Measurements from ENCODE around the gene RDH14. TPM values are rescaled to one million over a fixed set of nuclear protein-coding genes. Genes with fewer than 3 reads are reported as not detected.

The RDH14 gene
- total and polyA plus RNA-seq, 2 of the 4 experiments (the other 2 are of a cell fraction), result 11.9 to 12.2 TPM

DNA sequence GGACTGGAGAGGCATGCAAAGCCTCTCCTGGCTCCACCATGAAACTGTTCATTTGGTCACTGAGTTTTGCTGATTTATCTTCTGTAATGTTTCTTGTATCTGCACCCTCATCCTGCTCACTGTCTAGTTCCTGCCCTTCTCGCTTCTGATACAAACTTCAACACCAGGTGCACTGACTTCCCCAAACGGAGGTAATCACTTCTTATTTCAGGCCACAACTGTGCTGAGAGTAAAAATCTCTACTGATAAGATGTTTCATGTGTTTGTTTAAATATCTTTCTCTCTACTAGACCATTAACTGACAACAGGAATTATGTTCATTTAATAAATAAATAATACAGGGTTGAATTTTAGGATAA lies 39.8 kb upstream of the RDH14 start:
- H3K18ac ChIP-seq (ENCODE audit: low read depth, low read length), result peak overlapping the region; percentile 1; the same call in 1 of the 2 replicates
- no peak overlapping the region for H3K27ac ChIP-seq (ENCODE audit: insufficient read depth, low read length)
- dilution Hi-C loops (cut with HindIII; ENCODE audit: low sequenced_read_pairs, unreplicated experiment), result no loop called here
- TF ChIP-seq RCOR1 (IDR thresholded peaks at IDR 0.05; ENCODE audit: insufficient replicate concordance, low read length), result no peak
- no peak for TF ChIP-seq MAFK (IDR thresholded peaks at IDR 0.05; ENCODE audit: low read depth, low read length)
- H3K9ac ChIP-seq (ENCODE audit: low read depth, low read length), result no peak overlapping the region
- no peak overlapping the region for H2BK5ac ChIP-seq (ENCODE audit: low read depth, low read length, poor library complexity, severe bottlenecking)
- no peak overlapping the region for H4K91ac ChIP-seq (ENCODE audit: insufficient read depth, low read depth, low read length)
- BruUV-seq (replicated peaks), result no TSS peak
- no peak for ATAC-seq (ENCODE audit: low read depth)
- no peak overlapping the region for H2AK5ac ChIP-seq (ENCODE audit: low read depth, low read length)
- H3K9me3 ChIP-seq (ENCODE audit: control insufficient read depth, insufficient read depth, low read length), result no peaks in the 10 kb centered on the region
- no peak overlapping the region for H3K14ac ChIP-seq (replicated peaks; ENCODE audit: low read depth, low read length)
- H2BK15ac ChIP-seq (ENCODE audit: low read depth, low read length), result no peak overlapping the region
- no peaks in the 10 kb centered on the region for H3K36me3 ChIP-seq (ENCODE audit: control insufficient read depth, insufficient read depth, low read length)
- H3K23ac ChIP-seq (ENCODE audit: low read depth, low read length), result no peak overlapping the region
- H3K56ac ChIP-seq (ENCODE audit: extremely low read depth, insufficient read depth, low read length), result no peak overlapping the region; the same call in 1 of the 2 replicates
- in situ Hi-C loops (cut with MboI; ENCODE audit: low sequenced_read_pairs), result no loop called here
- no peak overlapping the region for H3K4me3 ChIP-seq (ENCODE audit: insufficient read depth, low read depth, low read length)
- H2AK9ac ChIP-seq (replicated peaks; ENCODE audit: low read depth, low read length, poor library complexity), result no peak overlapping the region
- H2AFZ ChIP-seq (replicated peaks; ENCODE audit: low read length, poor library complexity), result no peak overlapping the region
- H3K4me1 ChIP-seq (ENCODE audit: control insufficient read depth, insufficient read depth, low read length), result peaks cover 7% of the 10 kb centered on the region; the same call in 1 of the 2 replicates
- ChIA-PET CTCF (interaction anchor here (0.6 kb wide), 1 partner anchor 145 kb away, joined by 3 read pairs; no protein-coding TSS in a partner anchor), POLR2A (ENCODE audit: unreplicated experiment) (no interaction called here)
- no peaks in the 10 kb centered on the region for H3K79me1 ChIP-seq (ENCODE audit: low read depth in 1 of 2, low read length in 2 of 2)
- H4K20me1 ChIP-seq (ENCODE audit: insufficient read depth, low read length), result no peaks in the 10 kb centered on the region
- H4K8ac ChIP-seq (ENCODE audit: low read depth in 2 of 2, low read length in 2 of 2), result no peak overlapping the region
- H3K4ac ChIP-seq (ENCODE audit: low read depth, low read length), result no peak overlapping the region
- H4K5ac ChIP-seq (ENCODE audit: low read depth, low read length), result no peak overlapping the region
- WGBS, 2 experiments (ENCODE audit: extremely low coverage in 2 of 2, insufficient read length in 1 of 2), result no CpG with 5 or more reads among the region's 2 CpGs
- H3K27me3 ChIP-seq (ENCODE audit: control insufficient read depth, insufficient read depth, low read length), result peaks cover 2% of the 10 kb centered on the region; the same call in 1 of the 2 replicates
- no peak overlapping the region for H2BK120ac ChIP-seq (ENCODE audit: low read depth, low read length)
- no peak for DNase-seq
- no peak overlapping the region for H3K4me2 ChIP-seq (ENCODE audit: low read depth, low read length)
- intact Hi-C loops (cut with micrococcal nuclease), result loop anchor here (5.0 kb wide), 1 partner anchor 1318 kb away; no protein-coding TSS in a partner anchor
- no peaks in the 10 kb centered on the region for H3K9me1 ChIP-seq (ENCODE audit: insufficient read depth, low read length)
- no peak overlapping the region for H2BK20ac ChIP-seq (ENCODE audit: low read depth, low read length)

All from IMR-90 (cell line).